Upper lobe of right lung (tissue), 1 donor: ENCODE data around the gene INPP5E. TPM values are rescaled to one million over a fixed set of nuclear protein-coding genes. Genes with fewer than 3 reads are reported as not detected.

Experiments
- ATAC-seq: fragments of 200-7000 bp; cut with Tn5 transposase; one replicate; pipeline ENCODE4 v1.9.1; 2020; ENCODE audit warnings: mild to moderate bottlenecking, moderate library complexity
- DNase-seq: peaks from one replicate; pipeline ENCODE4 v3.0.0-alpha.2; 2020
- H3K27ac ChIP-seq: fragments of 200-600 bp; one replicate; pipeline ENCODE4 v1.8.0; 2022
- H3K27me3 ChIP-seq: fragments of 200-600 bp; one replicate; pipeline ENCODE4 v1.8.0; 2022; ENCODE audit warnings: mild to moderate bottlenecking
- H3K36me3 ChIP-seq: fragments of 200-600 bp; one replicate; pipeline ENCODE4 v1.8.0; 2022
- H3K4me1 ChIP-seq: fragments of 200-600 bp; one replicate; pipeline ENCODE4 v1.8.0; 2022
- H3K4me3 ChIP-seq: fragments of 200-600 bp; one replicate; pipeline ENCODE4 v1.8.0; 2022; ENCODE audit warnings: mild to moderate bottlenecking
- H3K9me3 ChIP-seq: fragments of 200-600 bp; one replicate; pipeline ENCODE4 v1.8.0; 2022
- intact Hi-C: fragments of 100-400 bp; cut with DNase I; formaldehyde crosslinking; loops from one replicate; pipeline ENCODE4 v1.11.0; 2022
- total RNA-seq: library from RNA; stranded (reverse); fragmentation: NEBNext Ultra II Directional; extraction: Animal tissue kit (Norgen Biotek cat#: 25700); gene quantifications from one replicate; pipeline ENCODE4 v1.2.1, GENCODE V29; 2021
- TF ChIP-seq, protein P1 (sequence below): fragments of 200-600 bp; IDR thresholded peaks from one replicate; pipeline ENCODE4 v1.8.0; 2022; ENCODE audit warnings: antibody characterized with exemption
- donor health status: DM: no; HTN: yes; CAD: no; lungs with severe emphysema.

Gene INPP5E
- total RNA-seq, 1 donor from 2014 or later = 13.0 TPM

DNA sequence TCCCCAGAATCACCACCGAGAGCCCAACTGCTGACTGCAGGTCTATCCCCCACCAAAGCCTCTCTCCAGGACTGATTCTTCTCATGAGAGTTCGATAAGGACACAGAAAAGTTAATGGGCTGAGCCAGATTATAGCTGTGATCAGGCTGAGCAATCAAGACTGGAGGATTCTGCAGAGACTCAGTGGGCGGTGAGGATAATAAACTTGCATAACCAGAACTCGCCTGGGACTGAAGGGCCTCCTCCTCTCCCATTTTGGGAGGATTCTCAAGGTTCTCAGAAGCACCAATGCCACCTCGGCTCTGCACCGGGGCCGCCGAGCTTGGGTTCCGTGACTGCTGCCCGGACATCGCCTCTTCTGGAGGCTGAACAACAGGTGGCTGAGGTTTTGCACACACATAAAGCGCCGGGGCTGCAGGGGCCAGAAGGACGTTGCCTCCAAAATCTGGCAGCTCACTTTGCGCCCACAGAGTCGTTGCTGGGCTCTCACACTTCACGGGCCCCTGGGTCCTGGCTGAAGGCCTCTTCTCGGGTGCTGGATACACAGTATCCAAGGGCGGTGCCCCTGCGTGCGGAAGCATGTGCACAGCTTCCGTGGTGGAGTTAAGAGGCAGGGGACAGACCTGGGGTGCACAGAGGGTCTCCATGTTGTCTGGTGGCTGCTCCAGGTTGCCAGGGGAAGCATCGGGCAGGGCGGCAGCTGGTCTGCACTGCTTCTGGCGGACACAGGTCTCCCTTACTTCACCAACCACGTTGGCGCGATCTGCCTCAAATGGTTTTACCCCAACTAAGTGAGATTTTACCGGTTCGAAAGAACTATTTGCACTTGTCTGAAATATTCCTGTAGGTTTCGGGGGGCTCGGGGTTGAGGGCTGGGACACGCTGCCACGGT, 35.6 kb upstream of the INPP5E start:
- TF ChIP-seq, protein P1, sequence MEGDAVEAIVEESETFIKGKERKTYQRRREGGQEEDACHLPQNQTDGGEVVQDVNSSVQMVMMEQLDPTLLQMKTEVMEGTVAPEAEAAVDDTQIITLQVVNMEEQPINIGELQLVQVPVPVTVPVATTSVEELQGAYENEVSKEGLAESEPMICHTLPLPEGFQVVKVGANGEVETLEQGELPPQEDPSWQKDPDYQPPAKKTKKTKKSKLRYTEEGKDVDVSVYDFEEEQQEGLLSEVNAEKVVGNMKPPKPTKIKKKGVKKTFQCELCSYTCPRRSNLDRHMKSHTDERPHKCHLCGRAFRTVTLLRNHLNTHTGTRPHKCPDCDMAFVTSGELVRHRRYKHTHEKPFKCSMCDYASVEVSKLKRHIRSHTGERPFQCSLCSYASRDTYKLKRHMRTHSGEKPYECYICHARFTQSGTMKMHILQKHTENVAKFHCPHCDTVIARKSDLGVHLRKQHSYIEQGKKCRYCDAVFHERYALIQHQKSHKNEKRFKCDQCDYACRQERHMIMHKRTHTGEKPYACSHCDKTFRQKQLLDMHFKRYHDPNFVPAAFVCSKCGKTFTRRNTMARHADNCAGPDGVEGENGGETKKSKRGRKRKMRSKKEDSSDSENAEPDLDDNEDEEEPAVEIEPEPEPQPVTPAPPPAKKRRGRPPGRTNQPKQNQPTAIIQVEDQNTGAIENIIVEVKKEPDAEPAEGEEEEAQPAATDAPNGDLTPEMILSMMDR = no peak
- Histone ChIP-seq H3K4me1 (no peaks in the 10 kb centered on the region), H3K27ac (no peak overlapping the region), H3K4me3 (no peak overlapping the region), H3K27me3 (no peaks in the 10 kb centered on the region), H3K9me3 (no peaks in the 10 kb centered on the region), H3K36me3 (peaks cover 94% of the 10 kb centered on the region)
- DNase-seq = no peak
- intact Hi-C loops = no loop called here
- no peak for ATAC-seq

DNA sequence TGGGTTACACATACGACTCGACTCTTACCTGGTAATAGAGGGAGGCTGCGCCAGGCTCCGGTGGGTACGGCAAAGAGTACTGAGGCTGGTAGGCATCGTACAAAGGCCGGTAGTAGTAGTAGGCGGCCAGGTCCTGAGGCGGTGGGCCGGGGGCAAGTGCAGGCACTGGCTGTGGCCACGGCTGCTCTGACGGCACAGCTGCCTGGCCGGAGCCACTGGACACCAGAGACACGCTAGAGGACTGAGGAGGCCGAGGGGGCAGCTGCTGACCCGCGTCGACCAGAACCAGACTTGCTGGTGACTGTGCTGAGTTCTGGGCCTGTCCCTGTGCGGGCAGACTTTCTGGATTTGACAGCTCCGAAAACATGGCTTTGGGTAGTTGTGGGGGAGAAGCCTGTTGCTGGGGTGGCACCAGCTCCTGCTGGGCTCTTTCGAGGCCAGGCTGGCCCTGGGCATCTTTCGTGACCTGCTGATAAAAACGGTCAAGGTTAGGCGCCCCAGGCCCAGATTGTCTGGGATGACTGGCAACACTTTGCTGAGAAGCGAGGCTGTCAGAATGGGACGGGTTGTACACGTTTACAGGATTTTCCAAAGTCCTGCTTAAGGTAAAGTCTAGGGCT, 34.5 kb upstream of the INPP5E start:
- H3K4me1 ChIP-seq = no peaks in the 10 kb centered on the region
- no peaks in the 10 kb centered on the region for H3K9me3 ChIP-seq
- TF ChIP-seq, protein P1 = no peak
- intact Hi-C loops = no loop called here
- no peaks in the 10 kb centered on the region for H3K27me3 ChIP-seq
- DNase-seq = no peak
- H3K27ac ChIP-seq = no peak overlapping the region
- H3K36me3 ChIP-seq = peaks cover 96% of the 10 kb centered on the region
- ATAC-seq = no peak
- no peak overlapping the region for H3K4me3 ChIP-seq

- Histone ChIP-seq H3K9me3 (no peaks in the 10 kb centered on the region), H3K4me3 (no peak overlapping the region), H3K27ac (no peak overlapping the region), H3K36me3 (peaks cover 100% of the 10 kb centered on the region), H3K27me3 (no peaks in the 10 kb centered on the region), H3K4me1 (no peaks in the 10 kb centered on the region)
- no peak for ATAC-seq
- intact Hi-C loops = no loop called here
- TF ChIP-seq, protein P1 = no peak
- DNase-seq = no peak
Measured at GRCh38 chr9:136473354-136473721, 33.7 kb upstream of the INPP5E start.

GRCh38 chr9:136472640-136473353, 33.2 kb upstream of the INPP5E start:
- no peaks in the 10 kb centered on the region for H3K9me3 ChIP-seq
- no peaks in the 10 kb centered on the region for H3K27me3 ChIP-seq
- TF ChIP-seq, protein P1 = no peak
- H3K36me3 ChIP-seq = peaks cover 100% of the 10 kb centered on the region
- ATAC-seq (no peak), DNase-seq (no peak)
- no peaks in the 10 kb centered on the region for H3K4me1 ChIP-seq
- intact Hi-C loops = no loop called here
- H3K4me3 ChIP-seq = no peak overlapping the region
- no peak overlapping the region for H3K27ac ChIP-seq

- H3K4me1 ChIP-seq = no peaks in the 10 kb centered on the region
- no peak overlapping the region for H3K4me3 ChIP-seq
- no peaks in the 10 kb centered on the region for H3K27me3 ChIP-seq
- H3K9me3 ChIP-seq = no peaks in the 10 kb centered on the region
- intact Hi-C loops = no loop called here
- TF ChIP-seq, protein P1 = no peak
- peaks cover 100% of the 10 kb centered on the region for H3K36me3 ChIP-seq
- DNase-seq (no peak), ATAC-seq (no peak)
- no peak overlapping the region for H3K27ac ChIP-seq
Measured at GRCh38 chr9:136471802-136472487, 32.3 kb upstream of the INPP5E start.
